Upper lobe of left lung (tissue), 6 donors: ENCODE results near the gene MZF1. TPM values are rescaled to one million over a fixed set of nuclear protein-coding genes. Genes with fewer than 3 reads are reported as not detected.
"Not testable (repeated sequence)": the region's sequence is repeated elsewhere in the genome, so short reads cannot be mapped to it uniquely, and the experiment has no call there.

ENCODE experiments used
- ATAC-seq, 2 donors: fragments of 200-7000 bp; cut with Tn5 transposase; one replicate each; pipeline ENCODE4 v1.9.1; 2022; ENCODE audit warnings: mild to moderate bottlenecking in 2 of 2, moderate library complexity in 2 of 2; ENCODE audit not compliant: low FRiP score in 2 of 2
- DNase-seq, 2 donors: peaks; one replicate each; pipeline ENCODE4 v3.0.0-alpha.2; 2019 to 2020
- H3K27ac ChIP-seq, 4 donors: fragments of 200-600 bp; sonication (generic); one replicate each; pipeline ENCODE4 v1.5.1; 2016 to 2019
- H3K27me3 ChIP-seq, 4 donors: fragments of 200-600 bp; sonication (generic); one replicate each; pipeline ENCODE4 v1.5.1; 2017 to 2019
- H3K36me3 ChIP-seq, 4 donors: fragments of 200-600 bp; sonication (generic); one replicate each; pipeline ENCODE4 v1.5.1; 2016 to 2019
- H3K4me1 ChIP-seq, 4 donors: fragments of 200-600 bp; sonication (generic); one replicate each; pipeline ENCODE4 v1.5.1; 2018 to 2019
- H3K4me3 ChIP-seq, 4 donors: fragments of 200-600 bp; sonication (generic); one replicate each; pipeline ENCODE4 v1.5.1; 2017 to 2019; ENCODE audit warnings: mild to moderate bottlenecking in 2 of 4, moderate library complexity in 1 of 4
- H3K9me3 ChIP-seq, 4 donors: fragments of 200-600 bp; sonication (generic); one replicate each; pipeline ENCODE4 v1.5.1; 2018 to 2019
- EP300 ChIP-seq, 4 donors: sonication (generic); formaldehyde crosslinking; IDR thresholded peaks; one replicate each; pipeline ENCODE4 v1.5.1; 2017; ENCODE audit warnings: antibody characterized with exemption in 4 of 4, control low read depth in 2 of 4
- POLR2A ChIP-seq, 4 donors: fragments of 450-650 bp; IDR thresholded peaks; one replicate each; pipeline ENCODE4 v1.5.1; 2016 to 2017; ENCODE audit warnings: antibody characterized with exemption in 4 of 4, mild to moderate bottlenecking in 2 of 4
- POLR2AphosphoS5 ChIP-seq, 2 donors: sonication (generic); formaldehyde crosslinking; IDR thresholded peaks; one replicate each; pipeline ENCODE4 v1.5.1; 2017; ENCODE audit warnings: antibody characterized with exemption in 2 of 2
- WGBS, 2 donors: methylation state at CpG; one replicate each; pipeline ENCODE4 v1.1.5; 2017 to 2018; 5-methylcytosine and 5-hydroxymethylcytosine counted together
- total RNA-seq, 6 donors: library from RNA; depleted of rRNA in 4 of 6; stranded (reverse); fragments of >200 nt in 4 of 6; gene quantifications; one replicate each; pipeline versions ENCODE4 v1.1.0 to v1.2.1, GENCODE V29; 2016 to 2021
- TF ChIP-seq, protein P1 (sequence below), 6 experiments: fragments of 450-650 bp in 4 of 6; fragments of 200-600 bp in 2 of 6; sonication (generic) in 2 of 6; IDR thresholded peaks; one replicate each; pipeline ENCODE4 v1.5.1; 2016 to 2019; ENCODE audit warnings: antibody characterized with exemption in 6 of 6
- donor health status: DM: no; HTN: no; CAD: no; lungs with moderate emphysema.
- donor health status: DM: no; HTN: yes; CAD: no; lungs with severe emphysema.

MZF1 gene
- total RNA-seq = 100 to 1,000 TPM in 1 of 6 donors, 10 to 100 TPM in 5; 34.8 to 162 (median 45.5) TPM

DNA sequence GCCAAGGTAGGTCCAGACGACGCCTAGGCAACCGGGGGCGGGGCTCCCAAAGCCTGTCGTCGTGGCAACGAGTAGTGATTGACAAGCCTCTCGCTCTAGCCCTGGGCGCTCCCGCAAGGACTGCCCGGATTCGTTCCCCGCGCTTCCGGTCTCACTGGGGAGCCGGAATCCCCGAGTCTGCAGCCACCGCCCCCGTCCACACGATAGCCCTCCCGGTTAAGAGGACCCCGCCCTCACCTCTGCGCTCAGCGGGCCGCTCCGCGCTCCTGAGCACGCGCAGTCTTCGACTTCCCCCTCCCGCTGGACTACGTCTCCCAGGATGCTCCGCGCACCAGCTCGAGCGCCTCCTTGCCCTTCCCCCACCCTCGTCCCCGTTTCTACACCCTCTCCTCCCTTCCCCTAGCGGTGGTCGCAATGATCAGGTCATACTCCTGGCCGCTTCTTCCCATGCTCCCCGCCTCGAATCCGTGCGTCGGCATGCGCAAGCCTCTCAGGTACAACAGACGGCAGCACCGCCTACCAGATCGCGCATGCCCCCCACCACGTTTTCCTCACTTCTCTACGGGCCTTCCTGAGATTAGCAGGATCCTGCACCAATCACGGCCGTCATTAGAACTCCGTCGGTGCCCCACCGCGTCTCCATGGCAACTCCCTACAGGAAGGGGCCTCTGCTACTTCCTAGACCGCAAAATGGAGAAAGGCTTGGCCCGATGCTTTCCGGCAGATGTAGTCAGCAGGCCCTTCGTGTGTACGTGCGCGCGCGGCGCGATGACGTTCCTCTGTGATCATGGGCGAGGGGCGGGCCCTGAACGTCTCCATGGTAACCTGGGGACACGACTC lies at the start of gene MZF1:
MZF1 (minus strand) TSS at position 518 of the 840 bp plus-strand sequence. CDS start 1,946 bp downstream, outside the sequence.
- H3K4me3 ChIP-seq = peak within 1 kb of the TSS; percentile 55 to 86 (median 68)
- ATAC-seq (peak; percentile 88 to 94), DNase-seq (peak; percentile 100)
- H3K4me1 ChIP-seq = peaks cover 22 to 46% (median 29%) of the 10 kb centered on the region in 4 donors
- no peaks in the 10 kb centered on the region for H3K27me3 ChIP-seq
- H3K9me3 ChIP-seq = no peaks in the 10 kb centered on the region
- peaks cover 3 to 24% (median 23%) of the 10 kb centered on the region in 4 donors for H3K36me3 ChIP-seq
- TF ChIP-seq EP300 (IDR thresholded peaks at IDR 0.05) (peak in 1 of 4 donors; percentile 61), POLR2AphosphoS5 (IDR thresholded peaks at IDR 0.05) (peak; percentile 86 to 88), POLR2A (IDR thresholded peaks at IDR 0.05) (peak in 3 of 4 donors; percentile 27 to 61 (median 59))
- TF ChIP-seq, protein P1, sequence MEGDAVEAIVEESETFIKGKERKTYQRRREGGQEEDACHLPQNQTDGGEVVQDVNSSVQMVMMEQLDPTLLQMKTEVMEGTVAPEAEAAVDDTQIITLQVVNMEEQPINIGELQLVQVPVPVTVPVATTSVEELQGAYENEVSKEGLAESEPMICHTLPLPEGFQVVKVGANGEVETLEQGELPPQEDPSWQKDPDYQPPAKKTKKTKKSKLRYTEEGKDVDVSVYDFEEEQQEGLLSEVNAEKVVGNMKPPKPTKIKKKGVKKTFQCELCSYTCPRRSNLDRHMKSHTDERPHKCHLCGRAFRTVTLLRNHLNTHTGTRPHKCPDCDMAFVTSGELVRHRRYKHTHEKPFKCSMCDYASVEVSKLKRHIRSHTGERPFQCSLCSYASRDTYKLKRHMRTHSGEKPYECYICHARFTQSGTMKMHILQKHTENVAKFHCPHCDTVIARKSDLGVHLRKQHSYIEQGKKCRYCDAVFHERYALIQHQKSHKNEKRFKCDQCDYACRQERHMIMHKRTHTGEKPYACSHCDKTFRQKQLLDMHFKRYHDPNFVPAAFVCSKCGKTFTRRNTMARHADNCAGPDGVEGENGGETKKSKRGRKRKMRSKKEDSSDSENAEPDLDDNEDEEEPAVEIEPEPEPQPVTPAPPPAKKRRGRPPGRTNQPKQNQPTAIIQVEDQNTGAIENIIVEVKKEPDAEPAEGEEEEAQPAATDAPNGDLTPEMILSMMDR (IDR thresholded peaks at IDR 0.05) = peak in 4 of 6 experiments; percentile 21 to 73 (median 59)
- WGBS, 2 donors = 0 to 1% methylated on average over 43 to 75 of the region's 75 CpGs
- H3K27ac ChIP-seq = peak within 1 kb of the TSS; percentile 91 to 99 (median 94)

- not testable (repeated sequence) for H3K27ac ChIP-seq, H3K4me1 ChIP-seq, DNase-seq, H3K36me3 ChIP-seq, H3K4me3 ChIP-seq, H3K9me3 ChIP-seq, ATAC-seq, H3K27me3 ChIP-seq
- WGBS, 2 donors = 88% methylated on average over 15 of the region's 28 CpGs; no CpG with 5 or more reads in 1 of the 2 donors
Observed at GRCh38 chr19:58607213-58607612, 34.1 kb upstream of the MZF1 start.

DNA sequence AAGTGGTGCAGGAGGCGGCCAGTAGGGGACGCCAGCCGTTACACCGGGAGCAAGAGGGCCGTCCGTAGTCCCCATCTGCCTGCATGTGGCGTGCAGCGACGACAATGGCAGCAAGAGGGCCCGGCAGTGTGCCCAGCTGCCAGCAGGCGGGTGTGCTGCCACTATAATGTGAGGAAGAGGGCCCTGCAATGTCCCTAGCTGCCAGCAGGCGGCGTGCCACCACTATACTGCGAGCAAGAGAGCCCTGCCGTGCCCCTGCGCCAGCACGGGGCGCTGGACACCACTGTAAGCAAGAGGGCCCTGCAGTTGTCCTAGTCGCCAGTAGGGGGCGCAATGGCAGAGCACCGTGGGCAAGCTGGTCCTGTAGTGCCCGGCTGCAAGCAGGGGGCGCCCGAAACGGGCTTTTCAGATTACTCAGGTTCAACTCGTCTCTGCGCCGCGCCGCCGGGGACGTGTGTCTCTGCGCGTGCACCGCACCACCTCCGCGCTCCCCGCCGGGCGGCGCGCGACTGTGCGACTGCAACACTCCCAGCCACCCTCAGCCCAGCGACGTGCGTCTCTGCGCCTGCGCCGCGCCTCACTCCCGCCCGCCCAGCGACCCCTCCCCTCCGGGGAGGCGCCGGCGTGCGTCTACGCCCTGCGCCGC lies 33.2 kb upstream of the MZF1 start:
- ATAC-seq, H3K36me3 ChIP-seq, H3K27ac ChIP-seq, H3K27me3 ChIP-seq, H3K4me3 ChIP-seq, H3K4me1 ChIP-seq, H3K9me3 ChIP-seq: not testable (repeated sequence)
- TF ChIP-seq, protein P1 (IDR thresholded peaks at IDR 0.05) = peak in 4 of 6 experiments; percentile 15 to 56 (median 41)
- DNase-seq = peak in 1 of 2 donors; percentile 86
- WGBS, 2 donors = 84 to 87% methylated on average over 6 to 54 of the region's 62 CpGs

- DNase-seq (no peak), ATAC-seq (no peak)
- 87 to 100% methylated on average over 2 to 4 of the region's 4 CpGs for WGBS, 2 donors
Observed at GRCh38 chr19:58586133-58586765, 13.1 kb upstream of the MZF1 start.

DNA sequence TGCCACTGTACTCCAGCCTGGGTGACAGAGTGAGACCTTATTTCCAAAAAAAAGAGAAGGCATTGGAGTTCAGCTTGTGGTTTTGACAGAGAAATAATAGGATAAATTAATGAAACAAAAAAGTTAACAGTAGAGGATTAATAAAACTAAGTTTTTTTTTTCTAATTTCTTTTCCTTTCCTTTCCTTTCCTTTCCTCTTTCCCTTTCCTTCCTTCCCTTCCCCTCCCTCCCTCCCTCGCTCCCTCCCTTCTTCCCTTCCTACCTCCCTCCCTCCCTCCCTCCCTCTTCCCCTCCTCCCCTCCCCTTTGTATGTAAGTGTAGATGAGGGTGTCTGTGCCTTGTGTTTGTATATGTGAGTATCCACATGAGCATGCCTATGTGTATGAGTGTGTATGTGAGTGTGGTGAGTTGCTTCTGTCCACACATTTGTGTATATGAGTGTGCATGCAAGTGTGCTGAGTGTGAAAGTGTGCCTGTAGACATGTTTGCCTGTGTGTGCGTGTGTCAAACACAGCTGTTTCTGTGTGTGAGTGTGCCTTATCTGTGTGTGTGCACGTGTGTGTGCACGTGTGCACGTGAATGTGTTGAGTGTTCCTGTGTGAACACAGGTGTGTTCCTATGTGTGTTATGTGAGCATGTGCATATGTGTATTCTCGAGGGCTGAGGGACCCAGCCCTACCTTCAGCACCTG lies 12.5 kb upstream of the MZF1 start:
- DNase-seq (no peak), ATAC-seq (no peak)
- peaks cover 9 to 11% (median 9%) of the 10 kb centered on the region in 4 donors for H3K4me1 ChIP-seq
- H3K9me3 ChIP-seq = no peaks in the 10 kb centered on the region
- H3K27me3 ChIP-seq = no peaks in the 10 kb centered on the region
- H3K27ac ChIP-seq = no peak overlapping the region
- 76 to 91% methylated on average over 2 to 6 of the region's 6 CpGs for WGBS, 2 donors
- peaks cover 0 to 31% (median 19%) of the 10 kb centered on the region in 4 donors for H3K36me3 ChIP-seq
- TF ChIP-seq EP300 (IDR thresholded peaks at IDR 0.05) (no peak), POLR2A (IDR thresholded peaks at IDR 0.05) (no peak), POLR2AphosphoS5 (IDR thresholded peaks at IDR 0.05) (no peak)
- TF ChIP-seq, protein P1 (IDR thresholded peaks at IDR 0.05) = no peak
- H3K4me3 ChIP-seq = no peak overlapping the region

More at GRCh38 chr19:58586133-58586765, 13.1 kb upstream of the MZF1 start:
- Histone ChIP-seq H3K27me3 (no peaks in the 10 kb centered on the region), H3K9me3 (no peaks in the 10 kb centered on the region), H3K36me3 (peaks cover 0 to 31% (median 19%) of the 10 kb centered on the region in 4 donors), H3K4me3 (no peak overlapping the region), H3K27ac (no peak overlapping the region), H3K4me1 (peaks cover 3 to 5% (median 3%) of the 10 kb centered on the region in 4 donors)
- no peak for TF ChIP-seq EP300 (IDR thresholded peaks at IDR 0.05)
